GM19351 (cell line): ENCODE measurements around the gene PRPS1L1.

Source experiments
- ATAC-seq: cut with Tn5 transposase; IDR thresholded peaks from one replicate; pipeline ENCODE4 v1.9.1; 2021; ENCODE audit warnings: mild to moderate bottlenecking, moderate library complexity; ENCODE audit not compliant: unreplicated experiment

PRPS1L1 gene

GRCh38 chr7:18027628-18028027, at the start of gene PRPS1L1:
TSS of gene PRPS1L1 (minus strand) at chr7:18027846.
- no peak for ATAC-seq

GRCh38 chr7:18076461-18076860, 48.8 kb upstream of the PRPS1L1 start:
- no peak for ATAC-seq

- ATAC-seq: no peak
Measured at GRCh38 chr7:18068745-18069144, 41.1 kb upstream of the PRPS1L1 start.

GRCh38 chr7:18064242-18064838, 36.7 kb upstream of the PRPS1L1 start:
- ATAC-seq: peak; percentile 73

GRCh38 chr7:18063149-18063901, 35.7 kb upstream of the PRPS1L1 start:
- no peak for ATAC-seq

GRCh38 chr7:18059171-18059570, 31.5 kb upstream of the PRPS1L1 start:
- no peak for ATAC-seq

GRCh38 chr7:18053941-18054340, 26.3 kb upstream of the PRPS1L1 start:
- ATAC-seq: no peak

- no peak for ATAC-seq
Measured at GRCh38 chr7:18053177-18053928, 25.7 kb upstream of the PRPS1L1 start.

- ATAC-seq: no peak
Measured at GRCh38 chr7:18049262-18049661, 21.6 kb upstream of the PRPS1L1 start.

- no peak for ATAC-seq
Measured at GRCh38 chr7:18046601-18047000, 19.0 kb upstream of the PRPS1L1 start.

- ATAC-seq: no peak
Measured at GRCh38 chr7:18045171-18045570, 17.5 kb upstream of the PRPS1L1 start.

- no peak for ATAC-seq
Measured at GRCh38 chr7:18041191-18041590, 13.5 kb upstream of the PRPS1L1 start.

GRCh38 chr7:18040196-18040595, 12.6 kb upstream of the PRPS1L1 start:
- no peak for ATAC-seq

GRCh38 chr7:18038382-18038781, 10.7 kb upstream of the PRPS1L1 start:
- ATAC-seq: no peak

GRCh38 chr7:18037609-18038008, 10.0 kb upstream of the PRPS1L1 start:
- ATAC-seq: no peak

GRCh38 chr7:18036783-18037182, 9.1 kb upstream of the PRPS1L1 start:
- ATAC-seq: no peak

- ATAC-seq: no peak
Measured at GRCh38 chr7:18030758-18031157, 3.1 kb upstream of the PRPS1L1 start.

- ATAC-seq: no peak
Measured at GRCh38 chr7:18020138-18020715, 7.4 kb downstream of the PRPS1L1 start.

- ATAC-seq: no peak
Measured at GRCh38 chr7:18019555-18019954, 8.1 kb downstream of the PRPS1L1 start.

GRCh38 chr7:18018296-18019215, 9.1 kb downstream of the PRPS1L1 start:
- ATAC-seq: no peak
